HG03442 (cell line): ENCODE measurements around the gene CXCL1.

Source experiments
- ATAC-seq: cut with Tn5 transposase; IDR thresholded peaks from one replicate; pipeline ENCODE4 v1.9.1; 2021; ENCODE audit warnings: mild to moderate bottlenecking, moderate library complexity; ENCODE audit not compliant: unreplicated experiment

CXCL1 gene

DNA sequence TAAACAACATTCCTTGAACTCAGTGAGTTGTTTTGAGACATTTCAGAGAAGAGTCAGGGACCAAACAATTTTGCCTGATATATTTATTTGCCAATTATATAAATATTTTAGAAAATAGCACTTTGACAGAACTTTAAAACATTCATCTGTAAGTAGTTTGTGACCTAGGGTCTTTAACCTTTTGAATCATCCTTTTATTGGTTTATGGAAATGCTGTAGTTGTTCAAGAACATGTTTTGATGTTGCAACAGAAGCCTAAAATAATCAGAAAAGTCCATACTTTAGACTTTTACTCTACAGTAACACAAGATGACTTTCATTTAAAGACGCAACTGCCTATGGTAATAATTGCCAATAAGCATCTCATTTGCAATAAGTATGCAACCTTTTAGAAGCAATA lies 43.0 kb downstream of the CXCL1 start:
- ATAC-seq = no peak

DNA sequence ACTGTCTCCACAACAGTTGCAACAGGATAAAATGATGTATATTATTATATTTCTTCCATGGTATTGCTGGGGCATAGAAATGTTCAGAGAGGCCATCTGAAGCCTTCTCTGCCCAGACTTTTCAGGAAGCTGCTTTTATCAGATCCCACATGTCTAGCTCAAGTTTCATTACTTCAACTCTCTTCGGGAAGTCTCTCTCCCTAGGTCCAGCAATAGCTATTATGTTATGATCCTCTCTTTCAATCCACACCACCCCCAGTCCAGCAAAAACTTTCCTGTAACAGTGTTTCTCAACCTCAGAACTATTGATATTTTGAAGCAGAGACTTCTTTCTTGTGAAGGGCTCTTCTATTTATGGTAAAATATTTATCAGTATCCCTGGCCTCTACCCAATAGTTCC lies 44.9 kb downstream of the CXCL1 start:
- ATAC-seq = no peak

DNA sequence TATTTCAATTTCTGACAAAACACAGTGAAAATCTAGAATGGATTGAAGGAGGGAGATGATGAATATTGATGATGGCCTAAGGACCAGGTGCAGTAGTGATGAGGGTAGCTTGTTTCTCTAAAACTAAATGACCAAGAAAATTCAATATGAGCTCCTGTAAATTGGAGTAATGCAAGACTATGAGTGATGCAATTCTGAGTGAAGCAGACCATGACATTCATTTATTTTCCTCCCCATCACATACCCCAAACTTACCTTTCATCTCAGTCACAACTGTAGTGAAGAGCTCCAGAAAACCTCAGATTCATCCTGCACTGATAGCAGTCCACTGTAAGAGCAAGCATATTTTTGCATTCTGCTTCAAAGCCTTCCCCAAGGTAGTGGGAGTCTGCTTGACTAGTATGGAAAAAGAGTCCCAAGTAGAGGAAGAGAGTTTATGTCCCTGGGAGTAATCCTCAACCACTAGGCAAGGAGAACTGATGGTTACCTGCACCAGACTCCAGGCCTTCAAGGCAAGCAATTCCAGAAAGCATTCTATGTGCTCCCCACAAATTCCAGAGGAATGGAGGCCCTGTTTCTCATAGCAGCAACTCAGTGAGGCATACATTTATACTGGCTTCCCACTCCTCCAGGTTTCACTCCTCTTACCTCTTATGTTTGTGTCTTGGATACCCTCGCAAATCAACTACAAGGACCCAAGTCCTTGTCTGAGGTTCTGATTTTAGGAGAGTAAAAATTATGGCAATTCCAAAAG lies 47.2 kb downstream of the CXCL1 start:
- ATAC-seq = no peak

DNA sequence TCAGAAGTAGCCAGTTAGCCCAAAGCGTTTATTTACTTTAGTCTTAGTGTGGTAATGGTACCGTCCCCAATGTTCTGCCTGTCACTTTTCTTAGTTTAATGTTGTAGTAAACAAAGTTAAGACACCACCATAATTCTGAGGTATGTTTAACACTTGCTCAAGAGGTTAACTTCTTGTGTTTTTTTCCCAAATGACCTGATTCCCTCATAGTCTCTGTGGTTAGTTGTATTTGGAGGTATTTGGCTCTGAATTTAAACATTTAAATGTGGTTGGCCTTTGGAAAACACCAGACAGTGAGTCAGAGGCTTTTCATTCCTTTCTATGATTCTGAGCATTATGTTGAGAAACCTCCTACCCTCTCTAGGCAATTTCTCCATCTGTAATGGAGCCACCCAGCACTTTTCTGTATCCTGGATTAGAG lies 47.9 kb downstream of the CXCL1 start:
- ATAC-seq = no peak

GRCh38 chr4:73918058-73918457 lies 48.9 kb downstream of the CXCL1 start:
- ATAC-seq = no peak

DNA sequence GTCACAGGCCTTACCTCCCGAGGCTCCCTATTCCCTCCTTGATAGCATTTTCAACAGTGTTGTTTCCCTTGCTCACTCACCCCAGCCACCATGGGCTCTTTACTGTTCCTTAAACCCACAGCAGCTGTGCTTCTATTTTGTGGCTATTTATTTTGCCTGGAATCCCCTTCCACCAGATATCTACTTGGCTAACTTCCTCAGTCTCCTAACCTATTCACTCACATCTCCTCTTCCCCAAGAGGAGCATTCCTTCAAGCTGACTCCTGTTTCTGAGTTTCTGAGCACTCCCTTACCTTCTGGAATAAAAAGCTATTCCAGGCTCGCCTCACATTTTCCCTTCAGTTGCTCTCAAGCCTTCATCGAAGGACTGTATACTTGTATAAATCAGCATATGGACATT lies 50.5 kb downstream of the CXCL1 start:
- no peak for ATAC-seq
